ENCODE results near the gene ZNF346. TPM values are rescaled to one million over a fixed set of nuclear protein-coding genes. Genes with fewer than 3 reads are reported as not detected.

Gene ZNF346
- total and polyA plus RNA-seq, 8 donors = 4.7 to 122 (median 16.4) TPM

DNA sequence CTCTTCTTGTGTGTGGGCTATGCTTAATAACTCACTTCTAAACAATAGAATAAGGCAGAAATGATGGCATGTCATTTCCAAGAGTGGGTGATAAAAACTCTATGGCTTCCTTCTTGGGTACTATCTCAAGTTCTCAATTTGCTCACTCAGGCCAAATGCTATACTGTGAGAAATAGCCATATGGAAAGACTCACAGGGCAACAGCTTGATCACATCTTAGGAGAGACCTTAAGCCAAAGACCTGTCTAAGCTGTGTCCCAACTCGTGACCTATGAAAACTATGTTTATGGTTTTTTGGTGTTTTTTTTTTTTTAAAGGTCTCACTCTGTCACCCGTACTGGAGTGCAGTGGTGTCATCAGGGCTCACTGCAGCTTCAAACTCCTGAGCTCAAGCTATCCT, 13.8 kb upstream of the ZNF346 start:
- Histone ChIP-seq H3K9me3 (no peaks in the 10 kb centered on the region), H3K36me3 (no peaks in the 10 kb centered on the region), H3K4me1 (peaks cover 12 to 30% (median 22%) of the 10 kb centered on the region in 4 donors), H3K4me3 (no peak overlapping the region), H3K27ac (no peak overlapping the region), H3K27me3 (no peaks in the 10 kb centered on the region)
- peak in 1 of 2 donors; percentile 50 for DNase-seq
- 55 to 74% (median 64%) methylated on average over 2 of the region's 2 CpGs for WGBS, 5 donors
- TF ChIP-seq CTCF (IDR thresholded peaks at IDR 0.05) = no peak
- TF ChIP-seq POLR2A (IDR thresholded peaks at IDR 0.05) = no peak
- TF ChIP-seq POLR2AphosphoS5 (IDR thresholded peaks at IDR 0.05) = no peak
- intact Hi-C loops (cut with DNase I; ENCODE audit: low total_unique reads) = no loop called here

GRCh38 chr5:177010153-177010552, 12.3 kb upstream of the ZNF346 start:
- DNase-seq = no peak
- intact Hi-C loops (cut with DNase I; ENCODE audit: low total_unique reads) = no loop called here
- TF ChIP-seq POLR2A (IDR thresholded peaks at IDR 0.05) (no peak), POLR2AphosphoS5 (IDR thresholded peaks at IDR 0.05) (no peak), EP300 (IDR thresholded peaks at IDR 0.05) (no peak), CTCF (IDR thresholded peaks at IDR 0.05) (no peak)
- H3K4me3 ChIP-seq = no peak overlapping the region
- H3K27me3 ChIP-seq = no peaks in the 10 kb centered on the region
- WGBS, 5 donors = 89 to 96% (median 94%) methylated on average over 4 of the region's 4 CpGs
- peaks cover 3 to 22% (median 7%) of the 10 kb centered on the region in 4 donors for H3K4me1 ChIP-seq
- no peaks in the 10 kb centered on the region for H3K36me3 ChIP-seq
- no peak overlapping the region for H3K27ac ChIP-seq
- H3K9me3 ChIP-seq = no peaks in the 10 kb centered on the region

GRCh38 chr5:177015156-177015555, 7.3 kb upstream of the ZNF346 start:
- H3K9me3 ChIP-seq = no peaks in the 10 kb centered on the region
- no peaks in the 10 kb centered on the region for H3K27me3 ChIP-seq
- peaks cover 0 to 12% (median 0%) of the 10 kb centered on the region in 4 donors for H3K4me1 ChIP-seq
- DNase-seq = peak in 1 of 2 donors; percentile 20
- no peaks in the 10 kb centered on the region for H3K36me3 ChIP-seq
- intact Hi-C loops (cut with DNase I; ENCODE audit: low total_unique reads) = no loop called here
- 84 to 97% (median 92%) methylated on average over 4 of the region's 4 CpGs for WGBS, 5 donors
- H3K27ac ChIP-seq = no peak overlapping the region
- TF ChIP-seq POLR2A (IDR thresholded peaks at IDR 0.05) (no peak), EP300 (IDR thresholded peaks at IDR 0.05) (no peak), CTCF (IDR thresholded peaks at IDR 0.05) (no peak), POLR2AphosphoS5 (IDR thresholded peaks at IDR 0.05) (no peak)
- H3K4me3 ChIP-seq = no peak overlapping the region

- no peak for TF ChIP-seq EP300 (IDR thresholded peaks at IDR 0.05)
- no peak for TF ChIP-seq POLR2AphosphoS5 (IDR thresholded peaks at IDR 0.05)
- no peak for TF ChIP-seq CTCF (IDR thresholded peaks at IDR 0.05)
- intact Hi-C loops (cut with DNase I; ENCODE audit: low total_unique reads) = no loop called here
- DNase-seq = no peak
- Histone ChIP-seq H3K36me3 (no peaks in the 10 kb centered on the region), H3K4me1 (peaks cover 8 to 22% (median 15%) of the 10 kb centered on the region in 4 donors), H3K9me3 (no peaks in the 10 kb centered on the region), H3K27ac (no peak overlapping the region), H3K27me3 (no peaks in the 10 kb centered on the region), H3K4me3 (no peak overlapping the region)
- 83 to 94% (median 85%) methylated on average over 2 of the region's 2 CpGs for WGBS, 5 donors
These were observed 4.2 kb upstream of the ZNF346 start for GRCh38 chr5:177018341-177018740.
